HG03175 (cell line): Measurements from ENCODE around the gene BCAR1.
"Not testable (repeated sequence)": the region's sequence is repeated elsewhere in the genome, so short reads cannot be mapped to it uniquely, and the experiment has no call there.

Experiments used
- ATAC-seq: cut with Tn5 transposase; IDR thresholded peaks from one replicate; pipeline ENCODE4 v1.9.1; 2021; ENCODE audit warnings: mild to moderate bottlenecking, moderate library complexity; ENCODE audit not compliant: unreplicated experiment

The BCAR1 gene

DNA sequence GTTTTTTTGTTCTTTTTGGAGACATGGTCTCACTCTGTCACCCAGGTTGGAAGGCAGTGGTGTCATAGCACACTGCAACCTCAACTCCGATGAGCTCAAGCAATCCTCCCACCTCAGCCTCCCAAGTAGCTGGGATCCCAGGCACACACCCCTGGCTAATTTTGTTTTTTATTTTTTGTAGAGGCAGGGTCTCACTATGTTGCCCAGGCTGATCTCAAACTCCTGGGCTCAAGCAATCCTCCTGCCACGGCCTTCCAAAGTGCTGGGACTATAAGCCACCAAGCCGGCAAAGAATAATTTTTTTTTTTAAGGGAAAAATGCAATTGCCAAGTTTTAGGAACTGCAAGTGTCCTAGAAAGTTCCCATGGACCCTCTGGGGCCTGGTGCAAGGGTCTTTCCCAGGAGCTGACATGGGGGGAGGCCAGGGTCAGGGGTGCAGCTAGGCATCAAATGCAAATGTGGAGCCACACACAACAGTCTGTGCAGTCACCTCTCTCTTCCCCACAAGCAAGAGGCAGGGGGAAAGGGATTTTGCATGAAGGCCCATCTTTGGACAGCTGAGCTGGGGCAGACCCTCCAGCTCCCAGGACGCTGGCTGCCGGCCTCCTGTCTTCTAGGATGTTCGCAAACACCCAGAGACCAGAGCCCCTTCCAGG, 20.1 kb upstream of the BCAR1 start:
- ATAC-seq: no peak

DNA sequence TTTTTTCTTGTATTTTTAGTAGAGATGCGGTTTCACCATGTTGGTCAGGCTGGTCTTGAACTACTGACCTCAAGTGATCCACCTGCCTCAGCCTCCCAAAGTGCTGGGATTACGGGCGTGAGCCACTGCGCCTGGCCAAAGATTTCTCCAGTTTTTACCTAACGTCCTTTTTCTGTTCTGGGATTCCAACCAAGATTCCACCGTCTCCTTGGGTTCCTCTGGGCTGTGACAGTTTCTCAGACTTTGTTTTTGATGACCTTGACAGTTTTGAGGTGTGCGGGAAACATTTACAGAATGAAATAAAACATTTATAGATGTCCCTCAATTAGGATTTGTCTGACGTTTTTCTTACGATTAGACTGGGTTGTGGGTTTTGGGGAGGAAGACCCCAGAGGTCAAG, 17.9 kb upstream of the BCAR1 start:
- not testable (repeated sequence) for ATAC-seq

DNA sequence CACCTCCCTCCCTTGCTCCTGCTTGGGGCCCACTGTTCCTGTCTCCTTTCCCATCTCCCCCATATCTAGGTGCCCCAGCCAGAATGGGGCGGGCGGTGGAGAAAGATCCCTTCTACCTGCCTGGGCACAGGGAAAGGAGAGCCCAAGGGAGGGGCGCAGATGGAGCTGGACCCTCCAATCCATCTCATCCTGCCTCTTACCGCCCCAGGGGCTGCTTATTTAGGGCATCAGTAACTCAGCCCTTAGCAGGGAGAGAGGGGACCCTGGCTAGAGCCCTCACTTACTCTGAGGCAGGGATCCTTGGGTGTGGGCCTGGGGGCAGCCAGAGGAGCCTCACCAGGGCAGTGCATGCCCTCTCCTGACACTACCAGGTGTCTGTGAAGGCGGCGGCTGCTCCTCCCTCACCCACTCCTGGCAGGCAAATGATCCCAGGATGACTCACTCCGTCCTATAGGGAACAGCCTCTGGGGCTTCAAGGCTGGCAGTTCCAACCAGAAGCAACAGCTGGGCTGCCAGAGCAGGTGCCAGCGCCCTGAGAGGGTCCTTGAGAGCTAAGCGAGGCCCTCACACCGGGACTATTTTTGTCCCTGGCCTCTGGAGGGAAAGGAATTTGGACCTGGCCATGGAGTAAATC, 16.3 kb upstream of the BCAR1 start:
- no peak for ATAC-seq

DNA sequence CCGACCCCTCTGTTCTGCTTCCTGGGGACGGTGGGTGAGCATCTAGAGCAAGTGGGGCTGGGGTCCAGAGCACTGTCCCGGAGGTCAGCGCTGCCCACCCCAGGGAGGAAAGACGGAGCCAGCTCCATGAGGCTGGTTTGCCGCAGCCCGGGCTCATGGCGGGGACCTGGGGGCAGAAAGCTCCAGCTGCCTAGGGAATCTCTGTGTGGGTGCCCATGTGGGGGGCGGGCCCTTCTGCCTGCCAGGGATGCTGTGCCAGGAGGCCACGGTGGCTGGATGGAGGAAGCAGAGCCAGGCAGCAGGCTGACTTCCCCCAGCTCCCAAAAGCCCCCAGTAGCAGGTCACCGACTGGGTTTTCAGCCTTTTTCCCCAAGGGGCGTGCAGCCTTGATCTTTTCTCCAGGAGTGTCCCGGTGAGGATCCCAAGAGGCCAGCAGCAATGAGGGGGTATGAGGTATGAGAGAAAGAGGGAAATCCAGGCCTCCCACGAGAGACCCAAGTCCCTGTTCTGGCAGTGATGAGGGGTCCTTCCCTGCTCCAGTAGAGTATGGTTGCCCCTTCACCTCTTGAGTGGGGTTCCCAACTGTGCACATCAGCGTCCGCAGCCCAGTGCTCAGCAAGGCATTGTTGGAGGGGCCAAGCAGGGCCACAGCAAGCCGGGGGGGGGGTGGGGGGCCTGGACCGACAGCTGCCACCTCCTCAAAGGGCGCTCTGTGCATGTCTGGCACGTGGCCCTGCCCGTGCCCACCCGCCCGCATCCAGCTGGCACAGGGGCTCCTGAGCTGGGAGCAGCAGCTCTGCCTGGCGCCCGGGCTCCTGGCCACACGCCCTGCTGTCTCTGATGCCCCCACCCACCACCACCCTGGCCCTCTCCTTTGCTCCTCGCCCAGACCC, 15.6 kb upstream of the BCAR1 start:
- ATAC-seq: no peak

DNA sequence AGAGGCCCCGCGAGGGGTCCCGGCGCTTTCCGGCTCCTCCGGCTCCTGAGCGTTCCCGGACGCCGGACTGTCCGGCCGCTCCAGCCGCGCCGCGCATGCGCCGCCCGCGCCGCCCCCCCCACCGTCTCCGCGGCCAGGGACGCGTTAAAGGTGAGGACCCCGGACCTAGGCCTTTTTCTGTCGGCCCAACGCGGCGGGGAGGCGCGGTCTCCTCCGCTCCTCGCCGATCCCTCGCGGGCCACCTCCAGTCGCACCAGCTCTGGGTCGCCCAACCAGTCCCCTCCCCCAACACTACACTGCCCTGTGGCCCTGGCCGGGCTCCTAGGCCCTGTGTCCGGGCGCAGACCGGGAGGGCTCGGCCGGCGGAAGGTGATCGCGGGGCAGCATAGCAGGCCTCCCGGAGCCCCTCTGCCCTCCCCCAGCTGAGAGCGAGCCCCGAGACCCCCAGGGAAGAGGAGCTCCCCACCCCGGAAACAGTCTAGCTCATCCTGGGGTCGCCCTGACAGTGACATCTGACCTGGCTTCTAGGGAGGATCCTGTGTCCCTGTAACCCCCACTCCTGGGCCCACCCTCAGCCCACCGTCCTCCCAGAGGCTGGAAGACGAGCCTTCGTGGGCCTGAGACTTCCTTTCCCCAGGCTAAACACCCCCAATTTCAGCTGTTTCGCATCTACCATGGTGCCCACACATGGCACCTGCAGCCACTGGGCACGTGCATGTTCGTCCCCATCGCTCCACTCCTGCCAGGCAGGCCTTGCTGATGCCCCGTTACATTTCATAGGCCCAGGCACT, 14.7 kb upstream of the BCAR1 start:
- peak; percentile 63 for ATAC-seq

DNA sequence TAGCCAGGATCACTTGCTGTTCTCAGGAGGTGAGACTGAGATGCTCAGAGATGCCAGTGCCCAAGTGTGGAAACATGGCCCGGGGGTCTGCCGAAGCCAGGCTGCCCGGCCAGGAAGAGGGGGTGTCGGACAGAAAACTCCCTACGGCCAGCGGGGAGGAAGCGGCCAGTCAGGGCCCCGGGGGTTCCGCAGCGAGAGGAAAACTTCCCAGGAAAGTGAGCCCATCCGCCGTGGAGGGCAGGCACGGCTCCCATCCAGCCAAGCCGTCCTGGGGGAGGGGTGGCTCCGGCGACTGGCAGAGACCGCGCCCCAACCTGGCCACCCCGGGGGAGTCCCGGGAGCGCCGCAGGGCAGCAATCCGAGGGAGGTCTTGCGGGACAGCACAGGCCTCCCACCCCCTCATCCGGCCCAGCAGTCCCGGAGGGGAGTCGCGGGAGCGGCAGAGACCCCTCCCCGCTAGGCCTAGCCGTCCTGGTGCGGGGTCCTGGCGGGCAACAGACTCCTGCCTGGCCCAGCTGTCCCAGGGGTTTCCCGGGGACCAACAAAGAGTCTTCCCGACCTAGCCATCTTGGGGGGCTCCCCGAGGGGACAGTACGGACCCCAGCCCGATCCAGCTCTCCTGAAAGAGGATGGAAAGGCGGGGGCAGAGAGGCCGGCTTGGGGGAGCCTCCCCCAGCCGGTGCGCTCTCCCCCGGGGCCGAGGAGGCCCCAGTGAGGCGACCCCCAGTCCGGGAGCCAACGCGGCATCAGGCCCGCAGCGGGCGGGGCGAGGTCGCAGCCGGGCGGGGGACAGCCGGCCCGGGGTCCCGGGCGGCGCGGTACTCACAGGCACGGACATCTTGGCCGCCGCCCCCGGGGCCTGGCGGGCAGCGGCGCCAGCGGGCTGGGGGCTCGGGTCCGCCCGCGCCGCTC, 13.8 kb upstream of the BCAR1 start:
- ATAC-seq: peak; percentile 26

DNA sequence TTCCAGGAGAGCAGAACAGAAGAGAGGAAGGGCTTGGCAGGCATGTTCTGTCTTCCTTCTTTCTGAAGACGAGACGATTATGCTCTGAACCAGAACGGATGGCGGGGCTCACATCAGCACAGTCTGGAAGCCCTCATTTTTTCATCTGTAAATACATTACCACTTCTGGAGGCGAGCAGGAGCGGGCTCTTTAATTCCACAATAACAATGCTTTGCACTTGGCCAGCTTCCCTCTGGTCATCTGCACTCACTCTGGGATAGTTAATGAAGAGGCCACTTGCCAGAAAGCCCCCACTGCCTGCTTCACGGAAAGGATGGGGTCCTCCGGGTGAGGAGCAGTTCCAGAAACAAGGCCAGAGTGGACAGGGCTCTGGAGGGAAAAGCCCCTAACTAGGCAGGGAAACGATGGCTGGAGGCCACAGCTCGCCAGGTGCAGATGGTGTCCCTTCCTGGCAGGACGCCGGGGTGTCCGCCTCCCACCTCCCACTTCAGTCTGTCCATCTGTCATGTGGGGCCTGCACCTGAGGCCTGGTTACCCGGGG, 13.1 kb upstream of the BCAR1 start:
- no peak for ATAC-seq

DNA sequence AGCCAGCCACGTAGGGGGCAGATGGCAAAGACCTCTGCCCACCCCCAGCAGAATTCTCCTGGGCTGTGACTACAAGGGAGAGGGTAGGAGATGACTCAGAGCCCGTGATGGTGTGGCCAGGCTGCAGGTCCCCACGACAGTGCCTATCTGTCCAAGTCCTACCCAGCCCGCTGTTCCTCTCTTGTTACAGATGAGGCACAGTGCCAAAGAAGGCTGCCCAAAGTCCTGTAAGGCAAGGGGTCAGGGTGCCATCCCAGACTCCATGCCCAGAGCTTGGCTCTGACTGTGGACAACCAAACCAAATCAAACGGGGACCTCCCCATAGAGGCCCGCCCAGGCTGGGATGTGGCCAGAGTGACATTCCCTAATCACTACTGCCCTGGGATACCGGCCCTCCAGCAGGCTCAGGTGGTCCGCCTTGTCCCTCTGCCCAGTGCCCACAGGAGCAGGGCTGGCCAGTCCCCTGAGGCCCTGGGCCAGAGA, 12.6 kb upstream of the BCAR1 start:
- ATAC-seq: no peak

DNA sequence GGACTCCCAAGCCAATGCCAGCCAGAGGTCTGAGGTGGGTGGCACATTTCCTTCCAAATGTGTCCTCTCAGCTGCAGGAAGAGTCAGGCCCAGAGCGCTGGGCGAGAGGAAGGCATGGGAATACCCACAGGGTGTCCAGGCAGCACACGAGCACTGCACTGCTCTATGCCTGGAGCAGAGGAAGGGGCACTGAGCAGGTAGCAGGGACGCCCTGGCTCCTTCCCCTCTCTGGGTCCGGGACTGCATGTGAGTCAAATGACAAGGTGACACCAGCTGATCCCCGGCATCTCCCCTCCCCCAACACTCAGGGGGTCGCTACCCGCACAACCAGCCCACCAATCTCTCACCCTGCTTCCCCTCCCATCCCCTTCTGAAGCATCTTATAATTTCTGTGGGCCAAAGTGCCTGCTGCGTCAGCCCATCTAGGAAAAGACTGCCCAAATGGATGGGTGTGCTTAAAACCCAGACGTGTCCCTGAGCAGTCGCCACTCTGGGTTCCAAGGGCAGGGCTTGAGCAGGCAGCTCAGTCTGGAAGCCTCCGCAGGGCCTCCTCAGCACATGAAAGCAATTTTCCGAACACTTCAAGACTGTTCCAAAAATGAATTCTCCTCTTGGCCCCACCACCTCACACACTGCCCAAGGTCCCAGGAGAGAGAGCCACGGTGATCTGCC, 12.0 kb upstream of the BCAR1 start:
- no peak for ATAC-seq

DNA sequence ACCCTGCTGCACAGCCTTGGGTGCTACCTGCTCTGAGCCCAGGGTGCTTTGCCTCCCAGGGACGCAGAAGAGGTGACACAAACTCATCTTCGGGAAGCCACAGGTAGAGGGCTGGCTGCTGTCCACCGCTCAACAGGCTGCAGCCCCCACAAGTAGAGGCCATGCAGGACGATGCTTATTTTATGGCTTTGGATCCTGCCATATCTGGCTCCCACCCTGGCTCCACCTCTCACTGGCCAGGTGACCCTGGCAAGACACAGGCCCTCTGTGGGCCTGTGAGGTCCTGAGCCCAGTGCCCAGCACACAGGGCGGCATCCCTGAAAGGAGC, 11.3 kb upstream of the BCAR1 start:
- ATAC-seq: no peak

DNA sequence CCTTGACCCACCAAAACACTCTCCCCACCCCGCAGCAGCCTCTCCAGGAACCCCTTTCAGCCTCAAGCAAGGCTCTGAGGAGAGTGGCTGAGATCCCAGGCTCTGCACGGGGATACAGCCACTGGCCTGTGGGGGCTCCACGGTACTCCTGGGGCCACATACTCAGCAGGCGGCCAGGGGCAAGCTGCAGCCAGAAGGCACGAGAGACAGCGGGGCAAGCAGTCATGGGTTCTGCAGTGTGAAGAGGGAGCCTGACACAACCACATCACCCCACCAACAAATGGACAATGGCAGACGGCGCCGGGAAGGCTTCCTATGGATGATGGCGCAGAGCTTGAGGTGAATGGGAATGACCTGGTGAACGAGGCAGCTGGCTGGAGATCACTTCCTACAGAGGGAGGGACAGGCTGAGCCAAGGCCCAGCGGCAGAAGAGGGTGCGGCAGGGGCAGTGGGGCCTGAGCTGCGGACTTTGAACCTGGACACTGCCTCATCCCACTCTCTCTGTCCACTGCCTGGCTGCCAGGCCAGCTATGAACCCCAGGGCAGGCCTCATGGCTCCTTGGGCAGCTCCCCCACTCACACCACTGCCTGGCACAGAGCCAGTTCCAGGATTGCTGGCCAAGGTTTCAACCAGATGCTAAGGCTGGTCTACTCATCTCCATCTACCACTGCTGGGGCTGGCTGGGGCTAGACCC, 10.8 kb upstream of the BCAR1 start:
- no peak for ATAC-seq

DNA sequence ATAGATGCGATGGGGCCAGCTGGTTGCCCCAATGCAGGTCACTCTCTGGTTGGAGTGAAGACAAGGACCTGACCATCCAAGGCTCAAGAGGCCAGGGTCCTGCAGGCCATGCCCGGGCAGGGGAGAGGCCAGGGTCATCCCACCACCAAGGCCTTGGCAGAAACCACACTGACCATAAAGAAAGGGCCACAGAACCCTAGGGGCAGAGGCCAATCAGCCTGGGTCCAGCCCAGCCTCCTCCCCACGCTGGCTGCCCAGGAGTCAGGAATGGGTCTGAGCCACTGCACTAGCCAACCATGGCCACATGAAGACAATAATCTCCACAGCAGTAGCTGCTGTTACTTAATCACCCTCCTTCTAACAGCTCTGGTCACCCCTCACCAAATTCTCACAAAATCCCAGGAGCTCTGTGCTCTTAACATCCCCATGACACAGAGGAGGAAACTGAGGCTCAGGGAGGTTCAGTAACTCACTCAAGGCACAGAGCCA, 10.2 kb upstream of the BCAR1 start:
- ATAC-seq: no peak

DNA sequence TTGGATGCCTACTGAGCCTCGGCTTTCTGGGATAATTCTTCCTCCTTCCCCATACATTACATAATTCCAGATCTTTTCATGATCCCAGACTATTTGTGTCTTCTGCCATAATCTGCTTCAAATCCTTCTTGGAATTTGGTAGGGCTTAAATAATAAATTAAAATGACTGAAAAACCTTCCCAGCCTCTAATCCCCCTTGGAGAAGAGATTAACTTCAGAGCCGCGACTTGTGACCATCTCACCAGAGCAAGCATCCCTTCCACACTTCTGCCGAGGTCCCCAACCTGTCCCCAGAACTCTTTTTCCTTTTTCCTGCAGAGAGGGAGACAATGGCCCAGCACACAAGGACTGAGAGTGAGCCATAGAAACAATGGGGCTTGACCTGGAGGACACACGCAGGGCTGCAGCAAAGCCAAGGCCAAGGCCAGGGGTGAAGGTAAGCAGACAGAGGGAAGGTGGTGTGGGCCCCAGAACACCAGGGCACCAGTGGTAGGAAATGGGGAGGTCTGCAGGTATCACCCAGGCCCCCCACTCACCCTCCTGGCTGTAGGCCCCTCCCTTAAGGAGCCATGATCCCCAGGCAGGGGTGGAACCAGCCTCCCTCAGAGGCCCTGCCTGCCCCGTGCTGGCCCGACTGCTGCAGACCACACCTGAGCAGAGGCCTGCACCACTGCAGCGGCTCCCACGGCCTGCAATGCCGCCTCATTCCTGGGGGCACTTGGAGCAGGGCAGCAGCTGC, 9.6 kb upstream of the BCAR1 start:
- ATAC-seq: no peak

DNA sequence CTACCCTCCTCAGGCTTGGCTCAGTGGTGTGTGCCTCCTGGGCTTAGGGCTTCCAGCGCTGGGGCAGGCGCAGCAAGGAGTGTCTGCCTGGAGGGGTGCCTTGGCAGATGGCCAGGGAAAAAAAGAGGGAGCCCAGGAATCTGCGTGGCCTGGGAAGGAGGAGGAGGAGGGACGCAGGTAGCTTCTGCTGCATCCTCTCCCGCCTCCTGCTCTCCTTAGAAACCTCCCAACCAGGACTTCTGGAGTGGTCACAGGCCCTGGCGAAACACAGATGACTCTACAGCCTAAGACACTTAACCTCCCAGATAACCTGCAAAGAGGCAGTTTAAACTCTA, 7.3 kb upstream of the BCAR1 start:
- no peak for ATAC-seq

DNA sequence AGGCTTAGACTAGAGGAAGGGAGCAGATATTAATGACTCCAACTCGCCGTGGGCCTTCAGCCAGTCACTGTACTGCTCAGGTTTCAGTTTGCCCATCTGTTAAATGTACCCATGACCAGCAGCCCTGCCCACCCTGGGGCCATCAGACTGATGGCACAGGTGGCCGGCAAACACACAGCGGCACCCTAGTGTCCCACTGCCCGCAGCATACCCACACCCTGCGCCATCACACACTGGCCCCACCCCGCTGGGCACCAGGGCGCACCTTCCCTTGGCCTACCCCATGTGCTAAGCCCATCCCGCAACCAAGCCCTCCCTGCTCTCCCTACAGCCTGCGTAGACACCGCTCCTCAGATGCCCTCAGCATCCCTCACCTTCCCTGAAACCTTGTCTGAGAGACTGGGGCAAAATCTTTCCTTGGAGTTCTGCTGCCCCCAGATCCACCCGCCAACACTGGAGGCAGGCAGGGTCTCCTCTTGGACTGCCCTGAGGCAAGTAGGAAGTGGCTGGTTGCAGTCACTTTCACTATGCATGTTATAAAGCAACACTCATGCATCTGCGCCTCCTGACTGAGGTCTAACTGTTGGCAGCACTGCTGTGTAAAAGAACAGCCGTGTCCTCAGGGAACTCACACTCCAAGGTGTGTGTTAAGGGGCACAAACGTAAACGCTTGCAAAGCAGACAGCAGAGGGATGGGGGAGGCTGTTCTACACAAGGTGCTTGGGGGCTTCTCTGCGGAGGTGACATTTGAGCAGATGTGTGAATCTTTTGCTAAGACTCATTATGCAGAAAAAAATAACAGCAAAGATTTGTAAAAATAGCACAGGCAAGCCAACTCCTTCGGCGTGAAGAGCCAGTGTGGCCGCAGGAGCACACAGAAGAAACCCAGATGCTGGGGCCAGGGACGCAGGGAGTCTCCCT, 6.7 kb upstream of the BCAR1 start:
- ATAC-seq: no peak

DNA sequence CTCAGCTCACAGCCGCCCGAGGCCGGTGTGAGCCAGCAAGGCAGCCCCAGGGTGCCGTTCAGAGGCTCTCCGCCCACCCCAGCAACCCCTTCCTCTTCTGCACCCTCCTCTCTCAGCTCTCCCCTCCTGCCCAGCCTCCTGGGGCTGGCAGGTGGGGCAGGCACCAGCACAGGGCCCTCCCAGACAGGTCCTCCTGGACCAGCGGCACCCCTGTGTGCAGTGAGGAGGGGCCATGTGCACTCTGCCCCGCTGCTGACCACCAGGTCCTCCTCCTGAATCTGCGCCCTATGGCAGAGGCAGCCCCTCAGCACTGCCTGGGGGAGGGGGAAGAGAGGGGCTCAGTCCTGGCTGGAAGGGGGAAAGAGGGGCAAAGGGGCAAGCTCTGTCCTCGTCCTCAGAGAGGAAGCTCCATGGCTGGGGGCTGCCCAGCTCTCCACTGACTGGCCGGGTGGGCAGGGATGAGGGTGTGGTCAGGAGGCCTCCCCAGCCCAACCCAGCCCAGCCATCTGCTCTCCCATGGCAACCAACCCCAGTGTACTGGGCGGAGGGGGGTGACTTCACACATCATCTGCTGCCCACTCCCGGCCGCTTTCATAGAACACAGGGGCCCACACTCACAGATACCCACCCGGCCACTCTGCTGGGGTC, 5.4 kb upstream of the BCAR1 start:
- ATAC-seq: no peak
